AG04450 (cell line): ENCODE results near the gene DDX23. TPM values are rescaled to one million over a fixed set of nuclear protein-coding genes. Genes with fewer than 3 reads are reported as not detected.
A peak's percentile ranks its signal among the peaks of the same experiment; 100 is the strongest.

ENCODE experiments used
- CTCF ChIA-PET: fragments of 300-600, 350-600 bp; formaldehyde crosslinking; extraction: SDS; loops from one replicate; lab custom pipeline; 2022; ENCODE audit warnings: antibody characterized with exemption, inconsistent platforms; lab: Charles Lee
- POLR2A ChIA-PET: fragments of 350-600 bp; formaldehyde crosslinking; extraction: SDS; loops from one replicate; lab custom pipeline; 2021; ENCODE audit warnings: antibody characterized with exemption, inconsistent platforms; lab: Yijun Ruan, JAX
- DNase-seq: peaks from one replicate; pipeline ENCODE4 v3.0.0-alpha.2; 2011; ENCODE audit warnings: low read depth, low spot score
- H3K27ac ChIP-seq: one replicate; pipeline ENCODE4 v1.5.1; 2012; ENCODE audit warnings: low read depth, low read length, control low read depth
- H3K27me3 ChIP-seq: one replicate; pipeline ENCODE4 v1.6.0; 2012; ENCODE audit warnings: low read length; ENCODE audit not compliant: control insufficient read depth, insufficient read depth
- H3K4me3 ChIP-seq: 2 replicates; pipeline ENCODE4 v1.5.1; 2011; ENCODE audit warnings: mild to moderate bottlenecking, low read depth, low read length, control low read depth
- H3K9me3 ChIP-seq: 2 replicates; pipeline ENCODE4 v1.5.1; 2012; ENCODE audit warnings: low read length; ENCODE audit not compliant: control insufficient read depth, insufficient read depth
- CTCF ChIP-seq: IDR thresholded peaks from 2 replicates; pipeline ENCODE4 v1.5.1; 2011; ENCODE audit warnings: low read depth, low read length, control low read depth, inconsistent platforms
- polyA minus RNA-seq: library from RNA; depleted of rRNA, polyadenylated mRNA; stranded (reverse); fragments of >200 nt; gene quantifications from 2 replicates; pipeline ENCODE4 v1.2.3, GENCODE V29; 2011; rRNA and poly(A)+ RNA removed
- polyA plus RNA-seq: library from polyadenylated mRNA; depleted of rRNA; stranded (reverse); fragments of >200 nt; gene quantifications from 2 replicates; pipeline ENCODE4 v1.2.3, GENCODE V29; 2011; rRNA removed

Gene DDX23
- polyA plus RNA-seq (56.6 and 57.4 TPM in 2 replicates), polyA minus RNA-seq (43.9 and 53.5 TPM in 2 replicates)

- ChIA-PET POLR2A (interaction anchor here (0.6 to 1.2 kb wide), 10 partner anchors 14 to 472 kb away, joined by 3 to 5 read pairs (median 4); partner anchors contain the start of genes FKBP11 and RND1), CTCF (interaction anchor here (0.7 to 12.9 kb wide), 28 partner anchors 11 to 147 kb away, joined by 3 to 411 read pairs (median 12); partner anchors contain the start of genes ARF3, DDN, FKBP11 and RND1)
- peak; percentile 94 for DNase-seq
- peak within 1 kb of the TSS; percentile 90 for H3K4me3 ChIP-seq
- H3K27me3 ChIP-seq = peaks cover 4% of the 10 kb centered on the region
- peaks cover 3% of the 10 kb centered on the region; the same call in 1 of the 2 replicates for H3K9me3 ChIP-seq
- peak within 1 kb of the TSS; percentile 47 for H3K27ac ChIP-seq
- TF ChIP-seq CTCF = no peak
These were observed at the start of gene DDX23 for GRCh38 chr12:48851883-48852733. Gene DDX23 (minus strand): TSS chr12:48852163. CDS start chr12:48845782, 6,381 bp downstream.

- no peaks in the 10 kb centered on the region for H3K9me3 ChIP-seq
- CTCF ChIA-PET = interaction anchor here (2.0 to 5.9 kb wide), 2 partner anchors 11 to 35 kb away, joined by 9 to 93 read pairs; no protein-coding TSS in a partner anchor
- no peak for TF ChIP-seq CTCF
- no peak overlapping the region for H3K27ac ChIP-seq
- POLR2A ChIA-PET = no interaction called here
- no peaks in the 10 kb centered on the region for H3K27me3 ChIP-seq
- DNase-seq = no peak
- H3K4me3 ChIP-seq = no peak overlapping the region
These were observed 49.3 kb upstream of the DDX23 start for GRCh38 chr12:48901278-48901677.

GRCh38 chr12:48899651-48900050 is 47.7 kb upstream of the DDX23 start:
- Histone ChIP-seq H3K27ac (no peak overlapping the region), H3K27me3 (no peaks in the 10 kb centered on the region), H3K4me3 (no peak overlapping the region), H3K9me3 (no peaks in the 10 kb centered on the region)
- CTCF ChIA-PET = interaction anchor here (0.7 to 5.9 kb wide), 4 partner anchors 10 to 89 kb away, joined by 3 to 93 read pairs (median 8); no protein-coding TSS in a partner anchor
- POLR2A ChIA-PET = no interaction called here
- TF ChIP-seq CTCF = no peak
- DNase-seq = no peak

- TF ChIP-seq CTCF = no peak
- H3K27me3 ChIP-seq = peaks cover 9% of the 10 kb centered on the region
- ChIA-PET CTCF (interaction anchor here (1.5 to 2.3 kb wide), 3 partner anchors 10 to 42 kb away, joined by 3 to 13 read pairs (median 8); a partner anchor contains a TSS), POLR2A (interaction anchor here (0.8 kb wide), 1 partner anchor 33 kb away, joined by 3 read pairs; no protein-coding TSS in a partner anchor)
- no peak overlapping the region for H3K27ac ChIP-seq
- H3K9me3 ChIP-seq = no peaks in the 10 kb centered on the region
- H3K4me3 ChIP-seq = no peak overlapping the region
- DNase-seq = no peak
These were observed 42.3 kb upstream of the DDX23 start for GRCh38 chr12:48894271-48894670.
